HepG2 (cell line): ENCODE data around the gene ZFP62. TPM values are rescaled to one million over a fixed set of nuclear protein-coding genes. Genes with fewer than 3 reads are reported as not detected.

Experiments used
- AKAP8 ChIP-seq: sonication (generic); formaldehyde crosslinking; IDR thresholded peaks from 2 replicates; pipeline ENCODE4 v1.5.1; 2020; ENCODE audit warnings: mild to moderate bottlenecking, missing genetic modification reagents
- ARHGAP35 ChIP-seq: sonication (generic); formaldehyde crosslinking; IDR thresholded peaks from 2 replicates; pipeline ENCODE4 v1.9.0; 2022; ENCODE audit warnings: mild to moderate bottlenecking, inconsistent platforms, moderate library complexity, missing genetic modification reagents, borderline replicate concordance
- ETV6 ChIP-seq: sonication (generic); formaldehyde crosslinking; conservative IDR thresholded peaks from 2 replicates; pipeline ENCODE4 v1.4.0; 2020; ENCODE audit warnings: missing genetic modification reagents
- GATAD2A ChIP-seq: IDR thresholded peaks from 2 replicates; pipeline ENCODE4 v1.6.1; 2016
- HNRNPK ChIP-seq: fragments of 200-400 bp; formaldehyde crosslinking; IDR thresholded peaks from 2 replicates; pipeline ENCODE4 v1.6.1; 2018; ENCODE audit warnings: low read length, low read depth, moderate library complexity, mild to moderate bottlenecking; ENCODE audit not compliant: poor library complexity, severe bottlenecking
- HNRNPLL ChIP-seq: fragments of 200-400 bp; formaldehyde crosslinking; IDR thresholded peaks from 2 replicates; pipeline ENCODE4 v1.6.1; 2017; ENCODE audit warnings: mild to moderate bottlenecking, low read depth, low read length; ENCODE audit not compliant: poor library complexity, severe bottlenecking
- MAF1 ChIP-seq: sonication (generic); formaldehyde crosslinking; IDR thresholded peaks from 2 replicates; pipeline ENCODE4 v1.5.0; 2020; ENCODE audit warnings: missing genetic modification reagents, borderline replicate concordance
- NBN ChIP-seq: fragments of 450-650 bp; conservative IDR thresholded peaks from 2 replicates; pipeline ENCODE4 v1.6.1; 2017
- NFATC3 ChIP-seq: sonication (generic); formaldehyde crosslinking; IDR thresholded peaks from 2 replicates; pipeline ENCODE4 v1.5.1; 2020; ENCODE audit warnings: mild to moderate bottlenecking, missing genetic modification reagents
- NFE2 ChIP-seq: sonication (generic); formaldehyde crosslinking; IDR thresholded peaks from 2 replicates; pipeline ENCODE4 v1.4.0; 2020; ENCODE audit warnings: missing genetic modification reagents
- NKX3-1 ChIP-seq: sonication (generic); formaldehyde crosslinking; IDR thresholded peaks from 2 replicates; pipeline ENCODE4 v1.5.0; 2020; ENCODE audit warnings: missing genetic modification reagents
- NR3C1 ChIP-seq: sonication (generic); formaldehyde crosslinking; IDR thresholded peaks from 2 replicates; pipeline ENCODE4 v1.4.0; 2020; ENCODE audit warnings: missing genetic modification reagents
- ONECUT2 ChIP-seq: sonication (generic); formaldehyde crosslinking; IDR thresholded peaks from 2 replicates; pipeline ENCODE4 v1.4.0; 2020; ENCODE audit warnings: missing genetic modification reagents
- PRPF4 ChIP-seq: fragments of 200-400 bp; formaldehyde crosslinking; IDR thresholded peaks from 2 replicates; pipeline ENCODE4 v1.6.1; 2016; ENCODE audit warnings: low read length, low read depth; ENCODE audit not compliant: poor library complexity, severe bottlenecking
- RBM39 ChIP-seq: fragments of 200-400 bp; formaldehyde crosslinking; IDR thresholded peaks from one replicate; pipeline ENCODE4 v1.6.1; 2018; ENCODE audit warnings: antibody characterized with exemption, mild to moderate bottlenecking, low read depth, low read length; ENCODE audit not compliant: poor library complexity, severe bottlenecking
- SAFB2 ChIP-seq: sonication (generic); formaldehyde crosslinking; IDR thresholded peaks from 2 replicates; pipeline ENCODE4 v1.5.1; 2020; ENCODE audit warnings: missing genetic modification reagents, low read depth, mild to moderate bottlenecking, borderline replicate concordance
- SP1 ChIP-seq, 2 experiments: fragments of 450-650 bp in 1 of 2; sonication (generic) in 1 of 2; formaldehyde crosslinking in 1 of 2; IDR thresholded peaks; 2 replicates each; pipeline versions ENCODE4 v1.4.0 to v1.6.1; 2016 to 2020; ENCODE audit warnings: missing genetic modification reagents in 1 of 2
- TCF12 ChIP-seq, 2 experiments: fragments of 450-650 bp in 1 of 2; sonication (generic) in 1 of 2; formaldehyde crosslinking in 1 of 2; IDR thresholded peaks; 2 replicates each; pipeline versions ENCODE4 v1.6.1 to v1.8.0; 2017 to 2022; ENCODE audit warnings: antibody characterized with exemption in 1 of 2, mild to moderate bottlenecking in 1 of 2, missing genetic modification reagents in 1 of 2, moderate library complexity in 1 of 2
- U2AF1 ChIP-seq: fragments of 200-400 bp; formaldehyde crosslinking; optimal IDR thresholded peaks from 2 replicates; pipeline ENCODE3; 2017; ENCODE audit warnings: mild to moderate bottlenecking, low read depth, low read length
- ZKSCAN1 ChIP-seq: fragments of 150-350 bp; IDR thresholded peaks from 2 replicates; pipeline ENCODE4 v1.6.1; 2014; ENCODE audit warnings: low read length
- ZNF138 ChIP-seq: sonication (generic); formaldehyde crosslinking; IDR thresholded peaks from 2 replicates; pipeline ENCODE4 v1.5.0; 2020; ENCODE audit warnings: mild to moderate bottlenecking, low read depth, missing genetic modification reagents
- ZNF337 ChIP-seq: sonication (generic); formaldehyde crosslinking; IDR thresholded peaks from 2 replicates; pipeline ENCODE4 v1.5.1; 2020; ENCODE audit warnings: missing genetic modification reagents, low read depth, mild to moderate bottlenecking, borderline replicate concordance
- ZSCAN29 ChIP-seq: sonication (generic); formaldehyde crosslinking; conservative IDR thresholded peaks from 2 replicates; pipeline ENCODE4 v1.4.0; 2020; ENCODE audit warnings: mild to moderate bottlenecking, missing genetic modification reagents
- polyA plus RNA-seq, 8 experiments: library from polyadenylated mRNA; depleted of rRNA in 3 of 8; stranded (reverse) in 7 of 8; unstranded in 1 of 8; fragments of >200 nt; fragmentation: Illumina TruSeq in 4 of 8; extraction: Trizol in 4 of 8; gene quantifications; 2 replicates each; pipeline versions ENCODE4 v1.2.1 to v1.2.3, GENCODE V29; 2011 to 2016; ENCODE audit warnings: low read depth in 4 of 8, missing spikeins in 1 of 8, mixed read lengths in 1 of 8; ENCODE audit not compliant: insufficient read depth in 1 of 8
- total RNA-seq, 5 experiments: library from RNA; depleted of rRNA; stranded (reverse); fragments of >200 nt; fragmentation: Illumina TruSeq; extraction: Trizol; gene quantifications; 2 replicates each; pipeline ENCODE4 v1.2.3, GENCODE V29; 2016; ENCODE audit warnings: low read depth in 1 of 5
- TF ChIP-seq, protein P1 (sequence below): sonication (generic); formaldehyde crosslinking; conservative IDR thresholded peaks from 2 replicates; pipeline ENCODE4 v1.8.0; 2022; ENCODE audit warnings: mild to moderate bottlenecking, moderate library complexity, missing genetic modification reagents
- TF ChIP-seq, protein P2 (sequence below): sonication (generic); formaldehyde crosslinking; conservative IDR thresholded peaks from 2 replicates; pipeline ENCODE4 v1.8.0; 2022; ENCODE audit warnings: low read depth, missing genetic modification reagents

The ZFP62 gene
- total and polyA plus RNA-seq, 2 of the 13 experiments (the other 11 are each of a cell fraction or from before 2014, with no cell fraction given), result 8.2 to 19.4 TPM

DNA sequence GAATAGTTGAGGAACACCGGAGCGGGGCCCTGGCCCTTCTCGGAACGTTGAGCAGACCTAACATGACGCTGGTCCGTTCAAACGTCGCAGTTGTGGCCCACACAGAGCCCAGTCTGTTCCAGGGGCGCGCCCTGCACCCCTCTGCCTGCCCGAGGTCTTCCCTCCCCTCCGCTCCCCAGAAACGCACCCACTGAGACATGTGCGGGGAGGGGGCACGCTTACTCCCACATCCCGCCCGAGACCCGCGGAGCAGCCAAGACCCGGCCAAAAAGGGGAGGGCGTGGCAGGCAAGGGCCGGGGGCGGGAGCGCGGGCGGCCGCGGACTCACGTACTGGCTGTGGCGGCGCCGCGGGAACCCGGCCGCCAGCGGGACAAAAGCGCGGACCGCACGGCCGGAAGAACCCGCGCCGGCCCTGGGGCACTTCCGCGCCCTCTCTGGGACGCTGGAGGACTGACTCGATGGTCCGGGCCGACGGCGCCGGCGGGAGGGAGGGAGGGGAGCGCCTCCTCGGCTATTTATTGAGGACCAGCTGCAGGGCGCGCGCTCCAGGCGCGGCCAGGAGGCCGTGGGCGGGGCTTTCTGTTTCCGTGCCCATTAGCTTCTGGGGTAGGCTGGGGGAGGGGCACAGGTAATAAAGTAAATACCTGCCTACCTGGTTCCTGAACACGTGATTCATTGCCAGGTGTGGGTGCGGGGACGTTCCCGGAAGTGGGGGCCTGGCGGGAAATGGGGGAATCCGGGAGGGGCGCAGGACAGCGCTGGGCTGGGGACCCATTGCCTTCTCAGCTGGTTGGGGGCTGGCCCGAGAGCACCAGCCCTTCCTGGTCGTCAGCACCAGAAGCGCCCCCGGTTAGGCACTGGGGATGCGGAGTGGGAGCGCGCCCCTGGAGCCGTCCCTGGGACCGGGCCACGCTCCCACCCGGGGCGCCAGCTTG lies at the start of gene ZFP62 (continued):
- TF ChIP-seq MAF1 (CRISPR knock-in tag) (0 out of 2 replicates have a peak, but pooled peaks have one; percentile 43), TCF12 (IDR thresholded peaks at IDR 0.05) (no peak), TCF12 (CRISPR knock-in tag; IDR thresholded peaks at IDR 0.05) (no peak), ZKSCAN1 (no peak), HNRNPK (peak; percentile 69), NBN (no peak), U2AF1 (peak; percentile 74), ZNF138 (CRISPR knock-in tag) (no peak), NFE2 (CRISPR knock-in tag) (no peak), ARHGAP35 (CRISPR knock-in tag) (no peak), GATAD2A (CRISPR knock-in tag) (peak; percentile 19; the same call in 1 of the 2 replicates), ONECUT2 (CRISPR knock-in tag) (no peak), AKAP8 (CRISPR knock-in tag) (no peak), HNRNPLL (no peak), NKX3-1 (CRISPR knock-in tag) (no peak), NR3C1 (CRISPR knock-in tag) (no peak), ZNF337 (CRISPR knock-in tag) (peak; percentile 61; the same call in 1 of the 2 replicates), PRPF4 (no peak), NFATC3 (CRISPR knock-in tag) (no peak), RBM39 (peak; percentile 83), ETV6 (CRISPR knock-in tag) (no peak), ZSCAN29 (CRISPR knock-in tag) (0 out of 2 replicates have a peak, but pooled peaks have one; percentile 75), SP1 (IDR thresholded peaks at IDR 0.05) (no peak), SP1 (CRISPR knock-in tag; IDR thresholded peaks at IDR 0.05) (no peak), SAFB2 (no peak)
- TF ChIP-seq, protein P1, sequence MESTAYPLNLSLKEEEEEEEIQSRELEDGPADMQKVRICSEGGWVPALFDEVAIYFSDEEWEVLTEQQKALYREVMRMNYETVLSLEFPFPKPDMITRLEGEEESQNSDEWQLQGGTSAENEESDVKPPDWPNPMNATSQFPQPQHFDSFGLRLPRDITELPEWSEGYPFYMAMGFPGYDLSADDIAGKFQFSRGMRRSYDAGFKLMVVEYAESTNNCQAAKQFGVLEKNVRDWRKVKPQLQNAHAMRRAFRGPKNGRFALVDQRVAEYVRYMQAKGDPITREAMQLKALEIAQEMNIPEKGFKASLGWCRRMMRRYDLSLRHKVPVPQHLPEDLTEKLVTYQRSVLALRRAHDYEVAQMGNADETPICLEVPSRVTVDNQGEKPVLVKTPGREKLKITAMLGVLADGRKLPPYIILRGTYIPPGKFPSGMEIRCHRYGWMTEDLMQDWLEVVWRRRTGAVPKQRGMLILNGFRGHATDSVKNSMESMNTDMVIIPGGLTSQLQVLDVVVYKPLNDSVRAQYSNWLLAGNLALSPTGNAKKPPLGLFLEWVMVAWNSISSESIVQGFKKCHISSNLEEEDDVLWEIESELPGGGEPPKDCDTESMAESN (CRISPR knock-in tag), result peak; percentile 76; the same call in 1 of the 2 replicates
- TF ChIP-seq, protein P2, sequence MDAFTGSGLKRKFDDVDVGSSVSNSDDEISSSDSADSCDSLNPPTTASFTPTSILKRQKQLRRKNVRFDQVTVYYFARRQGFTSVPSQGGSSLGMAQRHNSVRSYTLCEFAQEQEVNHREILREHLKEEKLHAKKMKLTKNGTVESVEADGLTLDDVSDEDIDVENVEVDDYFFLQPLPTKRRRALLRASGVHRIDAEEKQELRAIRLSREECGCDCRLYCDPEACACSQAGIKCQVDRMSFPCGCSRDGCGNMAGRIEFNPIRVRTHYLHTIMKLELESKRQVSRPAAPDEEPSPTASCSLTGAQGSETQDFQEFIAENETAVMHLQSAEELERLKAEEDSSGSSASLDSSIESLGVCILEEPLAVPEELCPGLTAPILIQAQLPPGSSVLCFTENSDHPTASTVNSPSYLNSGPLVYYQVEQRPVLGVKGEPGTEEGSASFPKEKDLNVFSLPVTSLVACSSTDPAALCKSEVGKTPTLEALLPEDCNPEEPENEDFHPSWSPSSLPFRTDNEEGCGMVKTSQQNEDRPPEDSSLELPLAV (CRISPR knock-in tag), result no peak
